MM.1S (cell line): ENCODE results near the gene CEP128.

Source experiments
- CTCF ChIP-seq: fragments of 300-600 bp; sonication (generic); IDR thresholded peaks from 2 replicates; pipeline ENCODE4 v1.5.1; 2016; ENCODE audit warnings: antibody characterized with exemption, low read length, mixed read lengths
- EZH2 ChIP-seq: fragments of 300-600 bp; sonication (generic); optimal IDR thresholded peaks from 2 replicates; pipeline ENCODE3; 2017; ENCODE audit warnings: low read depth, mild to moderate bottlenecking, antibody characterized with exemption, low read length, mixed read lengths
- EZH2phosphoT487 ChIP-seq: fragments of 300-600 bp; sonication (generic); IDR thresholded peaks from 2 replicates; pipeline ENCODE4 v1.6.1; 2018; ENCODE audit warnings: antibody characterized with exemption, low read length

GRCh38 chr14:80645667-80646413, 295.7 kb downstream of the CEP128 start:
- TF ChIP-seq CTCF (no peak), EZH2 (no peak), EZH2phosphoT487 (no peak)
